Measurements from ENCODE around the gene RGS9.

DNA sequence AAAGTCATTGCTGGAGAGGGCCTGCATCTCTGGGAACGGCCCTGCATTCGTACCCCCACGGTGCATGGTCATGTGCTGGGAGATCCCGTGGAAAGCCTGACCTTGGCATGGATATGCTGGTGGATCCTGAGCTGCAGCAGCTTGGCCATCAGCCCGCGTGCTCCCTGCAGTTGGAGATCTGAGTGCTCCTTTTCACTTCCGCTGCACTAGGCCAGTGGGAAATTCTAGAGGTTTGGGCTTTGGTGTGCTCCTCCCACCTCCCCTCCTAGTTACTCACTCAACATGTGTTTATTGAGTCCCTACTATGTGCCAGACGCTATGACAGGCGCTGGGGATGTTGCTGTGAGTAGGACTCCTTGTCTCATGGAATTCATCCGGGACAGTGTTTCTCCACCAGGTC is 91.1 kb downstream of the RGS9 start:
- TF ChIP-seq CTCF (IDR thresholded peaks at IDR 0.05; ENCODE audit: low read depth, low read length, missing input control), result no peak
- no peak for TF ChIP-seq RAD21 (IDR thresholded peaks at IDR 0.05)
- no peak for TF ChIP-seq HNF4A (conservative IDR thresholded peaks at IDR 0.05)
- no peak for TF ChIP-seq JUND (IDR thresholded peaks at IDR 0.05)
- no peak for TF ChIP-seq TAF1 (conservative IDR thresholded peaks at IDR 0.05)
- TF ChIP-seq YY1 (IDR thresholded peaks at IDR 0.05), result no peak
- no peak for TF ChIP-seq SP1 (IDR thresholded peaks at IDR 0.05)
- no peak for TF ChIP-seq FOXA1 (IDR thresholded peaks at IDR 0.05)
- TF ChIP-seq, protein P1, sequence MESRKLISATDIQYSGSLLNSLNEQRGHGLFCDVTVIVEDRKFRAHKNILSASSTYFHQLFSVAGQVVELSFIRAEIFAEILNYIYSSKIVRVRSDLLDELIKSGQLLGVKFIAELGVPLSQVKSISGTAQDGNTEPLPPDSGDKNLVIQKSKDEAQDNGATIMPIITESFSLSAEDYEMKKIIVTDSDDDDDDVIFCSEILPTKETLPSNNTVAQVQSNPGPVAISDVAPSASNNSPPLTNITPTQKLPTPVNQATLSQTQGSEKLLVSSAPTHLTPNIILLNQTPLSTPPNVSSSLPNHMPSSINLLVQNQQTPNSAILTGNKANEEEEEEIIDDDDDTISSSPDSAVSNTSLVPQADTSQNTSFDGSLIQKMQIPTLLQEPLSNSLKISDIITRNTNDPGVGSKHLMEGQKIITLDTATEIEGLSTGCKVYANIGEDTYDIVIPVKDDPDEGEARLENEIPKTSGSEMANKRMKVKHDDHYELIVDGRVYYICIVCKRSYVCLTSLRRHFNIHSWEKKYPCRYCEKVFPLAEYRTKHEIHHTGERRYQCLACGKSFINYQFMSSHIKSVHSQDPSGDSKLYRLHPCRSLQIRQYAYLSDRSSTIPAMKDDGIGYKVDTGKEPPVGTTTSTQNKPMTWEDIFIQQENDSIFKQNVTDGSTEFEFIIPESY (IDR thresholded peaks at IDR 0.05), result no peak
- no peak for TF ChIP-seq MAX (IDR thresholded peaks at IDR 0.05)
- no peak for TF ChIP-seq ATF3 (IDR thresholded peaks at IDR 0.05)

Data from liver (tissue), 3 donors.